IPS DF 6.9 (cell line): ENCODE measurements around the gene RPTN.

ENCODE experiments used
- DNase-seq: peaks from one replicate; pipeline ENCODE4 v3.0.0-alpha.2; 2013; ENCODE audit warnings: low read depth, low spot score
- H3K27ac ChIP-seq: one replicate; pipeline ENCODE4 v1.5.1; 2013; ENCODE audit warnings: low read length, control low read depth
- H3K27me3 ChIP-seq: 2 replicates; pipeline ENCODE4 v1.6.1; 2013; ENCODE audit warnings: mild to moderate bottlenecking, low read length; ENCODE audit not compliant: control insufficient read depth, insufficient read depth
- H3K36me3 ChIP-seq: 2 replicates; pipeline ENCODE4 v1.6.1; 2013; ENCODE audit warnings: low read length; ENCODE audit not compliant: control insufficient read depth, insufficient read depth
- H3K4me1 ChIP-seq: 2 replicates; pipeline ENCODE4 v1.6.1; 2013; ENCODE audit warnings: low read length; ENCODE audit not compliant: control insufficient read depth, insufficient read depth
- H3K4me3 ChIP-seq: 2 replicates; pipeline ENCODE4 v1.5.1; 2013; ENCODE audit warnings: mild to moderate bottlenecking, low read length
- H3K9me3 ChIP-seq: 2 replicates; pipeline ENCODE4 v1.6.1; 2013; ENCODE audit warnings: low read length, inconsistent platforms; ENCODE audit not compliant: control insufficient read depth, insufficient read depth
- WGBS: extraction: QIAGEN DNeasy Blood & Tissue Kit; methylation state at CpG from one replicate; pipeline ENCODE4 v1.1.7; 2013; ENCODE audit warnings: mixed read lengths, missing lambda C conversion rate; ENCODE audit not compliant: insufficient read length, insufficient coverage; 5-methylcytosine and 5-hydroxymethylcytosine counted together

Gene RPTN

GRCh38 chr1:152143150-152143887 lies 15.7 kb downstream of the RPTN start:
- no peak for DNase-seq
- WGBS: no CpG with 5 or more reads among the region's 2 CpGs

GRCh38 chr1:152141971-152142584 lies 16.9 kb downstream of the RPTN start:
- H3K4me3 ChIP-seq: no peak overlapping the region
- peaks cover 3% of the 10 kb centered on the region; the same call in 1 of the 2 replicates for H3K9me3 ChIP-seq
- H3K27ac ChIP-seq: no peak overlapping the region
- peak; percentile 33 for DNase-seq
- H3K4me1 ChIP-seq: no peaks in the 10 kb centered on the region
- WGBS: no CpG with 5 or more reads among the region's 1 CpG
- H3K36me3 ChIP-seq: no peaks in the 10 kb centered on the region
- H3K27me3 ChIP-seq: no peaks in the 10 kb centered on the region

More at GRCh38 chr1:152143150-152143887, 15.7 kb downstream of the RPTN start:
- H3K4me3 ChIP-seq: no peak overlapping the region
- no peak overlapping the region for H3K27ac ChIP-seq
- no peaks in the 10 kb centered on the region for H3K27me3 ChIP-seq
- no peaks in the 10 kb centered on the region for H3K36me3 ChIP-seq
- H3K9me3 ChIP-seq: peaks cover 3% of the 10 kb centered on the region; the same call in 1 of the 2 replicates
- no peaks in the 10 kb centered on the region for H3K4me1 ChIP-seq

GRCh38 chr1:152137215-152137614 lies 21.8 kb downstream of the RPTN start:
- Histone ChIP-seq H3K36me3 (no peaks in the 10 kb centered on the region), H3K9me3 (no peaks in the 10 kb centered on the region), H3K27ac (no peak overlapping the region), H3K4me1 (no peaks in the 10 kb centered on the region), H3K27me3 (no peaks in the 10 kb centered on the region), H3K4me3 (no peak overlapping the region)
- no peak for DNase-seq

- no peaks in the 10 kb centered on the region for H3K9me3 ChIP-seq
- H3K27me3 ChIP-seq: no peaks in the 10 kb centered on the region
Observed at GRCh38 chr1:152130186-152130585, 28.8 kb downstream of the RPTN start.

GRCh38 chr1:152127673-152128072 lies 31.4 kb downstream of the RPTN start:
- no peak overlapping the region for H3K27ac ChIP-seq
- no peak overlapping the region for H3K4me3 ChIP-seq
- no peaks in the 10 kb centered on the region for H3K36me3 ChIP-seq
- no peaks in the 10 kb centered on the region for H3K4me1 ChIP-seq
- H3K9me3 ChIP-seq: no peaks in the 10 kb centered on the region
- H3K27me3 ChIP-seq: no peaks in the 10 kb centered on the region
- no peak for DNase-seq

More at GRCh38 chr1:152130186-152130585, 28.8 kb downstream of the RPTN start:
- no peak for DNase-seq
- Histone ChIP-seq H3K4me3 (no peak overlapping the region), H3K36me3 (no peaks in the 10 kb centered on the region), H3K4me1 (no peaks in the 10 kb centered on the region), H3K27ac (no peak overlapping the region)

GRCh38 chr1:152125834-152126443 lies 33.1 kb downstream of the RPTN start:
- no peak for DNase-seq
- no peaks in the 10 kb centered on the region for H3K9me3 ChIP-seq
- H3K4me1 ChIP-seq: no peaks in the 10 kb centered on the region
- no peaks in the 10 kb centered on the region for H3K27me3 ChIP-seq
- no peak overlapping the region for H3K27ac ChIP-seq
- H3K36me3 ChIP-seq: no peaks in the 10 kb centered on the region
- no peak overlapping the region for H3K4me3 ChIP-seq
- no CpG with 5 or more reads among the region's 6 CpGs for WGBS

- DNase-seq: no peak
- Histone ChIP-seq H3K9me3 (no peaks in the 10 kb centered on the region), H3K27ac (no peak overlapping the region), H3K27me3 (peaks cover 14% of the 10 kb centered on the region; the same call in 1 of the 2 replicates), H3K36me3 (no peaks in the 10 kb centered on the region), H3K4me3 (no peak overlapping the region), H3K4me1 (no peaks in the 10 kb centered on the region)
- WGBS: no CpG with 5 or more reads among the region's 1 CpG
Observed at GRCh38 chr1:152118915-152119314, 40.1 kb downstream of the RPTN start.

- Histone ChIP-seq H3K27ac (no peak within 1 kb of the TSS), H3K4me1 (peaks cover 2% of the 10 kb centered on the region), H3K4me3 (no peak within 1 kb of the TSS), H3K27me3 (peaks cover 45% of the 10 kb centered on the region), H3K36me3 (no peaks in the 10 kb centered on the region), H3K9me3 (no peaks in the 10 kb centered on the region)
- no CpG with 5 or more reads among the region's 4 CpGs for WGBS
- no peak for DNase-seq
Observed at GRCh38 chr1:152115344-152115743, 43.7 kb downstream of the RPTN start, which contains the start of gene TCHH. TSS of gene TCHH (minus strand) at chr1:152115444. CDS start at chr1:152114080, 1,364 bp downstream.

GRCh38 chr1:152112885-152113432 lies 46.1 kb downstream of the RPTN start:
- DNase-seq: no peak
- H3K9me3 ChIP-seq: no peaks in the 10 kb centered on the region
- no CpG with 5 or more reads among the region's 13 CpGs for WGBS
- no peak overlapping the region for H3K4me3 ChIP-seq
- no peak overlapping the region for H3K27ac ChIP-seq
- H3K27me3 ChIP-seq: peaks cover 69% of the 10 kb centered on the region
- peaks cover 2% of the 10 kb centered on the region for H3K4me1 ChIP-seq
- no peaks in the 10 kb centered on the region for H3K36me3 ChIP-seq

- no CpG with 5 or more reads among the region's 53 CpGs for WGBS
- Histone ChIP-seq H3K4me3 (no peak overlapping the region; the same call in 1 of the 2 replicates), H3K4me1 (peaks cover 2% of the 10 kb centered on the region), H3K36me3 (no peaks in the 10 kb centered on the region), H3K27ac (no peak overlapping the region), H3K9me3 (no peaks in the 10 kb centered on the region), H3K27me3 (peaks cover 76% of the 10 kb centered on the region)
- no peak for DNase-seq
Observed at GRCh38 chr1:152112101-152112884, 46.7 kb downstream of the RPTN start.
